Naive thymus-derived CD8-positive, alpha-beta T cell (primary cell): Measurements from ENCODE around the gene TAF6. TPM values are rescaled to one million over a fixed set of nuclear protein-coding genes. Genes with fewer than 3 reads are reported as not detected.

Experiments used
- ATAC-seq, 2 donors: fragments of 150-1000 bp; cut with Tn5 transposase in 1 of 2; sonication (Bioruptor Pico), chemical (Tn5 transposase) in 1 of 2; 1 replicate in 1 of 2; 2 replicates in 1 of 2; pipeline ENCODE4 v1.10.0; 2021; ENCODE audit warnings: mild to moderate bottlenecking in 2 of 2, moderate library complexity in 2 of 2
- POLR2A ChIA-PET: fragments of 350-600 bp; sonication (Branson Sonifier 250); formaldehyde crosslinking; loops from one replicate; lab custom pipeline; 2021; ENCODE audit warnings: antibody characterized with exemption; lab: Charles Lee
- DNase-seq, 10 donors: peaks; one replicate each; pipeline versions ENCODE4 v3.0.0 to v3.0.0-alpha.2; 2020 to 2022
- H3K27ac Mint-ChIP-seq, 10 donors: one replicate each; pipeline ENCODE4 v1.8.0; 2020 to 2022; ENCODE audit warnings: mild to moderate bottlenecking in 10 of 10, mixed read lengths in 10 of 10, moderate library complexity in 4 of 10, inconsistent platforms in 1 of 10
- H3K27me3 Mint-ChIP-seq, 5 donors: one replicate each; pipeline ENCODE4 v1.8.0; 2021 to 2022; ENCODE audit warnings: mixed read lengths in 5 of 5
- H3K36me3 Mint-ChIP-seq, 3 donors: one replicate each; pipeline ENCODE4 v1.8.0; 2020 to 2022; ENCODE audit warnings: mixed read lengths in 3 of 3, mild to moderate bottlenecking in 2 of 3, inconsistent platforms in 1 of 3
- H3K4me1 Mint-ChIP-seq, 4 donors: one replicate each; pipeline ENCODE4 v1.8.0; 2021 to 2022; ENCODE audit warnings: mixed read lengths in 4 of 4
- H3K4me3 Mint-ChIP-seq, 10 donors: one replicate each; pipeline ENCODE4 v1.8.0; 2020 to 2022; ENCODE audit warnings: mild to moderate bottlenecking in 10 of 10, mixed read lengths in 10 of 10, moderate library complexity in 6 of 10, inconsistent platforms in 1 of 10
- H3K9me3 Mint-ChIP-seq, 9 donors: one replicate each; pipeline ENCODE4 v1.8.0; 2020 to 2022; ENCODE audit warnings: mixed read lengths in 9 of 9, mild to moderate bottlenecking in 3 of 9, inconsistent platforms in 1 of 9, moderate library complexity in 1 of 9
- polyA plus RNA-seq, 3 donors: library from polyadenylated mRNA; unstranded; fragments of 300-500 nt; fragmentation: Illumina TruSeq; gene quantifications; one replicate each; pipeline ENCODE4 v1.2.3, GENCODE V29; 2021
- total RNA-seq, 8 experiments: library from RNA in 2 of 8; stranded (reverse) in 2 of 8; gene quantifications; one replicate each; pipeline ENCODE4 v1.2.3 and lab custom pipeline; 2021 to 2026

The TAF6 gene
- total and polyA plus RNA-seq, 5 experiments from 2014 or later = 21.3 to 68.7 (median 39.0) TPM

- ATAC-seq = no peak
- Mint-ChIP-seq H3K36me3 (peaks cover 0 to 40% (median 5%) of the 10 kb centered on the region in 3 donors), H3K27ac (no peak overlapping the region)
Observed at GRCh38 chr7:100115026-100115425, 4.1 kb downstream of the TAF6 start.

GRCh38 chr7:100111914-100112313, 7.2 kb downstream of the TAF6 start:
- Mint-ChIP-seq H3K36me3 (peaks cover 0 to 67% (median 8%) of the 10 kb centered on the region in 3 donors), H3K4me1 (peaks cover 0 to 8% (median 5%) of the 10 kb centered on the region in 4 donors), H3K27me3 (no peaks in the 10 kb centered on the region), H3K27ac (no peak overlapping the region), H3K9me3 (no peaks in the 10 kb centered on the region), H3K4me3 (no peak overlapping the region)
- POLR2A ChIA-PET = interaction anchor here (0.6 to 4.1 kb wide), 2 partner anchors 10 to 76 kb away, joined by 3 to 27 read pairs; partner anchors contain the start of genes AP4M1 and MCM7
- no peak for ATAC-seq
- no peak for DNase-seq

More at GRCh38 chr7:100115026-100115425, 4.1 kb downstream of the TAF6 start:
- Mint-ChIP-seq H3K4me1 (peaks cover 8 to 22% (median 16%) of the 10 kb centered on the region in 4 donors), H3K9me3 (no peaks in the 10 kb centered on the region), H3K4me3 (no peak overlapping the region), H3K27me3 (no peaks in the 10 kb centered on the region)
- POLR2A ChIA-PET = interaction anchor here (0.9 to 1.4 kb wide), 3 partner anchors 10 to 13 kb away, joined by 3 to 7 read pairs (median 5); partner anchors contain the start of gene MBLAC1
- no peak for DNase-seq

GRCh38 chr7:100111156-100111555, 8.0 kb downstream of the TAF6 start:
- DNase-seq (no peak), ATAC-seq (no peak)
- Mint-ChIP-seq H3K4me1 (peaks cover 0 to 3% (median 1%) of the 10 kb centered on the region in 4 donors), H3K9me3 (no peaks in the 10 kb centered on the region), H3K4me3 (no peak overlapping the region), H3K27ac (no peak overlapping the region), H3K27me3 (no peaks in the 10 kb centered on the region), H3K36me3 (peaks cover 0 to 71% (median 8%) of the 10 kb centered on the region in 3 donors)
- POLR2A ChIA-PET = interaction anchor here (0.6 to 4.1 kb wide), 3 partner anchors 9 to 75 kb away, joined by 3 to 27 read pairs (median 4); partner anchors contain the start of genes AP4M1 and MCM7

GRCh38 chr7:100109521-100110163, 9.5 kb downstream of the TAF6 start:
- no peak overlapping the region for H3K27ac Mint-ChIP-seq
- ATAC-seq (no peak), DNase-seq (no peak)
- peaks cover 0 to 67% (median 8%) of the 10 kb centered on the region in 3 donors for H3K36me3 Mint-ChIP-seq
- H3K4me1 Mint-ChIP-seq = peaks cover 0 to 2% (median 0%) of the 10 kb centered on the region in 4 donors
- H3K9me3 Mint-ChIP-seq = no peaks in the 10 kb centered on the region
- POLR2A ChIA-PET = interaction anchor here (0.7 kb wide), 1 partner anchor 55 kb away, joined by 3 read pairs; no protein-coding TSS in a partner anchor
- no peaks in the 10 kb centered on the region for H3K27me3 Mint-ChIP-seq
- no peak overlapping the region for H3K4me3 Mint-ChIP-seq

- H3K36me3 Mint-ChIP-seq = peaks cover 0 to 62% (median 7%) of the 10 kb centered on the region in 3 donors
- peak overlapping the region in 1 of 10 donors; percentile 14 for H3K4me3 Mint-ChIP-seq
- H3K4me1 Mint-ChIP-seq = peaks cover 0 to 4% (median 3%) of the 10 kb centered on the region in 4 donors
- H3K27me3 Mint-ChIP-seq = no peaks in the 10 kb centered on the region
- POLR2A ChIA-PET = no interaction called here
- DNase-seq = no peak
- no peaks in the 10 kb centered on the region for H3K9me3 Mint-ChIP-seq
- ATAC-seq = no peak
- H3K27ac Mint-ChIP-seq = no peak overlapping the region
Observed at GRCh38 chr7:100107890-100108289, 11.3 kb downstream of the TAF6 start.

- Mint-ChIP-seq H3K36me3 (peaks cover 0 to 56% (median 7%) of the 10 kb centered on the region in 3 donors), H3K4me3 (no peak overlapping the region), H3K27me3 (no peaks in the 10 kb centered on the region), H3K4me1 (peaks cover 3 to 10% (median 6%) of the 10 kb centered on the region in 4 donors), H3K9me3 (no peaks in the 10 kb centered on the region), H3K27ac (peak overlapping the region in 2 of 10 donors; percentile 56 to 78)
- ATAC-seq = no peak
- DNase-seq = no peak
- POLR2A ChIA-PET = no interaction called here
Observed at GRCh38 chr7:100107125-100107737, 11.9 kb downstream of the TAF6 start.

- Mint-ChIP-seq H3K27ac (peak overlapping the region in 1 of 10 donors; percentile 78), H3K36me3 (peaks cover 0 to 50% (median 7%) of the 10 kb centered on the region in 3 donors), H3K27me3 (no peaks in the 10 kb centered on the region)
Observed at GRCh38 chr7:100106633-100107032, 12.5 kb downstream of the TAF6 start.

GRCh38 chr7:100105534-100105933, 13.6 kb downstream of the TAF6 start:
- Mint-ChIP-seq H3K36me3 (peaks cover 0 to 39% (median 4%) of the 10 kb centered on the region in 3 donors), H3K27me3 (no peaks in the 10 kb centered on the region), H3K4me1 (peaks cover 7 to 13% (median 11%) of the 10 kb centered on the region in 4 donors), H3K4me3 (no peak overlapping the region), H3K27ac (peak overlapping the region in 1 of 10 donors; percentile 25), H3K9me3 (no peaks in the 10 kb centered on the region)
- DNase-seq = no peak
- POLR2A ChIA-PET = interaction anchor here (1.1 to 6.9 kb wide), 2 partner anchors 14 to 18 kb away, joined by 3 to 252 read pairs; partner anchors contain the start of genes CNPY4, MBLAC1 and TAF6
- ATAC-seq = no peak

More at GRCh38 chr7:100106633-100107032, 12.5 kb downstream of the TAF6 start:
- ATAC-seq = no peak
- no peak for DNase-seq
- no peak overlapping the region for H3K4me3 Mint-ChIP-seq
- POLR2A ChIA-PET = interaction anchor here (0.5 to 1.1 kb wide), 2 partner anchors 13 to 75 kb away, joined by 3 read pairs; no protein-coding TSS in a partner anchor
- H3K4me1 Mint-ChIP-seq = peaks cover 3 to 11% (median 6%) of the 10 kb centered on the region in 4 donors
- no peaks in the 10 kb centered on the region for H3K9me3 Mint-ChIP-seq

GRCh38 chr7:100102950-100103840, 16.0 kb downstream of the TAF6 start:
- peaks cover under 1 to 31% (median 18%) of the 10 kb centered on the region in 3 donors for H3K36me3 Mint-ChIP-seq
- no peaks in the 10 kb centered on the region for H3K27me3 Mint-ChIP-seq
- ATAC-seq (no peak), DNase-seq (no peak)
- peak overlapping the region; percentile 60 to 97 (median 75) for H3K4me3 Mint-ChIP-seq
- peaks cover 18 to 35% (median 33%) of the 10 kb centered on the region in 4 donors for H3K4me1 Mint-ChIP-seq
- POLR2A ChIA-PET = interaction anchor here (0.7 to 6.9 kb wide), 9 partner anchors 9 to 333 kb away, joined by 3 to 252 read pairs (median 26); partner anchors contain the start of genes CNPY4, COPS6, MBLAC1 and MEPCE
- H3K9me3 Mint-ChIP-seq = no peaks in the 10 kb centered on the region
- peak overlapping the region in 9 of 10 donors; percentile 43 to 99 (median 65) for H3K27ac Mint-ChIP-seq

- Mint-ChIP-seq H3K27me3 (no peaks in the 10 kb centered on the region), H3K27ac (peak within 1 kb of the TSS; percentile 93 to 99 (median 97)), H3K36me3 (peaks cover 4 to 38% (median 22%) of the 10 kb centered on the region in 3 donors), H3K4me3 (peak within 1 kb of the TSS; percentile 91 to 97 (median 95)), H3K4me1 (peaks cover 22 to 45% (median 42%) of the 10 kb centered on the region in 4 donors), H3K9me3 (no peaks in the 10 kb centered on the region)
- ATAC-seq (peak; percentile 86 to 87), DNase-seq (peak; percentile 90 to 97 (median 94))
- POLR2A ChIA-PET = interaction anchor here (0.6 to 6.9 kb wide), 25 partner anchors 11 to 1995 kb away, joined by 3 to 252 read pairs (median 6); partner anchors contain the start of genes BUD31, CNPY4, COPS6 and MBLAC1
Observed at GRCh38 chr7:100101016-100101862, 17.9 kb downstream of the TAF6 start, which contains the start of the genes AP4M1 and MCM7. Gene AP4M1 (plus strand): TSS chr7:100101643. CDS start chr7:100101715, 72 bp downstream. Gene MCM7 (minus strand): TSS chr7:100101397. CDS start chr7:100101294, 103 bp downstream.
